HEK293 (cell line): ENCODE results near the gene HARS1.
"Not testable (repeated sequence)": the region's sequence is repeated elsewhere in the genome, so short reads cannot be mapped to it uniquely, and the experiment has no call there.

Experiments used
- CTCF ChIA-PET: fragments of 350-600 bp; formaldehyde crosslinking; extraction: SDS; loops from one replicate; lab custom pipeline; 2021; ENCODE audit warnings: antibody characterized with exemption; lab: Yijun Ruan, JAX
- POLR2A ChIA-PET: fragments of 300-600 bp; formaldehyde crosslinking; extraction: SDS; loops from one replicate; lab custom pipeline; 2020; ENCODE audit warnings: antibody characterized with exemption, inconsistent platforms; lab: Yijun Ruan, JAX
- H3K27ac ChIP-seq: fragments of 200-500 bp; sonication (Bioruptor generic); 2 replicates; pipeline ENCODE4 v1.5.1; 2014; ENCODE audit warnings: low read depth, low read length, control low read depth, inconsistent platforms; ENCODE audit errors: extremely low read depth
- H3K36me3 ChIP-seq, 2 experiments: fragments of 200-500 bp in 1 of 2; sonication (Bioruptor generic) in 1 of 2; 1 replicate in 1 of 2; 2 replicates in 1 of 2; pipeline ENCODE4 v1.5.1; 2014 to 2017; ENCODE audit warnings: inconsistent platforms in 2 of 2, low read length in 2 of 2; ENCODE audit not compliant: control insufficient read depth in 2 of 2, insufficient read depth in 1 of 2
- H3K4me1 ChIP-seq: fragments of 200-500 bp; sonication (Bioruptor generic); 2 replicates; pipeline ENCODE4 v1.5.1; 2014; ENCODE audit warnings: mild to moderate bottlenecking, low read length, inconsistent platforms; ENCODE audit not compliant: control insufficient read depth, insufficient read depth
- H3K4me3 ChIP-seq: 2 replicates; pipeline ENCODE4 v1.5.1; 2011; ENCODE audit warnings: low read depth, mild to moderate bottlenecking, control low read depth, low read length, moderate library complexity
- H3K9me3 ChIP-seq: fragments of 200-500 bp; sonication (Bioruptor generic); 2 replicates; pipeline ENCODE4 v1.5.1; 2014; ENCODE audit warnings: low read depth, low read length, inconsistent platforms; ENCODE audit not compliant: control insufficient read depth, insufficient read depth
- GFI1B ChIP-seq: fragments of 450-650 bp; formaldehyde crosslinking; IDR thresholded peaks from 2 replicates; pipeline ENCODE4 v1.5.1; 2016; ENCODE audit warnings: missing biosample characterization, missing genetic modification characterization
- KLF9 ChIP-seq: fragments of 450-650 bp; formaldehyde crosslinking; IDR thresholded peaks from 2 replicates; pipeline ENCODE4 v1.5.1; 2016; ENCODE audit warnings: missing biosample characterization, missing genetic modification characterization, low read depth
- SP3 ChIP-seq: fragments of 450-650 bp; formaldehyde crosslinking; IDR thresholded peaks from 2 replicates; pipeline ENCODE4 v1.5.1; 2016; ENCODE audit warnings: missing biosample characterization, missing genetic modification characterization
- TRIM28 ChIP-seq: IDR thresholded peaks from 2 replicates; pipeline ENCODE4 v1.6.1; 2011; ENCODE audit warnings: low read length, control low read depth, borderline replicate concordance
- ZNF169 ChIP-seq: fragments of 450-650 bp; formaldehyde crosslinking; IDR thresholded peaks from 2 replicates; pipeline ENCODE4 v1.5.1; 2016; ENCODE audit warnings: missing biosample characterization, missing genetic modification characterization
- ZNF19 ChIP-seq: fragments of 450-650 bp; formaldehyde crosslinking; IDR thresholded peaks from 2 replicates; pipeline ENCODE4; 2016; ENCODE audit warnings: missing biosample characterization, missing genetic modification characterization, low read depth
- ZNF2 ChIP-seq: fragments of 450-650 bp; formaldehyde crosslinking; IDR thresholded peaks from 2 replicates; pipeline ENCODE4 v1.5.1; 2016; ENCODE audit warnings: missing biosample characterization, missing genetic modification characterization
- ZNF211 ChIP-seq: fragments of 450-650 bp; formaldehyde crosslinking; IDR thresholded peaks from 2 replicates; pipeline ENCODE4 v1.5.1; 2016; ENCODE audit warnings: low read depth, missing biosample characterization, missing genetic modification characterization
- ZNF24 ChIP-seq: fragments of 450-650 bp; formaldehyde crosslinking; IDR thresholded peaks from 2 replicates; pipeline ENCODE4 v1.5.1; 2016; ENCODE audit warnings: missing biosample characterization, missing genetic modification characterization
- ZNF311 ChIP-seq: fragments of 450-650 bp; formaldehyde crosslinking; IDR thresholded peaks from 2 replicates; pipeline ENCODE4 v1.5.1; 2017; ENCODE audit warnings: missing biosample characterization, missing genetic modification characterization, borderline replicate concordance
- ZNF335 ChIP-seq: fragments of 450-650 bp; formaldehyde crosslinking; conservative IDR thresholded peaks from 2 replicates; pipeline ENCODE4 v1.5.1; 2016; ENCODE audit warnings: missing biosample characterization, missing genetic modification characterization
- ZNF350 ChIP-seq: fragments of 450-650 bp; formaldehyde crosslinking; IDR thresholded peaks from 2 replicates; pipeline ENCODE4 v1.5.0; 2017; ENCODE audit warnings: missing biosample characterization, mild to moderate bottlenecking, missing genetic modification characterization
- ZNF366 ChIP-seq: fragments of 450-650 bp; formaldehyde crosslinking; conservative IDR thresholded peaks from 2 replicates; pipeline ENCODE4 v1.5.1; 2016; ENCODE audit warnings: missing biosample characterization, missing genetic modification characterization
- ZNF426 ChIP-seq: fragments of 450-650 bp; formaldehyde crosslinking; IDR thresholded peaks from 2 replicates; pipeline ENCODE4 v1.5.1; 2017; ENCODE audit warnings: missing biosample characterization, missing genetic modification characterization, mild to moderate bottlenecking, inconsistent platforms, moderate library complexity
- ZNF473 ChIP-seq: fragments of 450-650 bp; formaldehyde crosslinking; IDR thresholded peaks from 2 replicates; pipeline ENCODE4 v1.5.1; 2017; ENCODE audit warnings: missing biosample characterization, missing genetic modification characterization
- ZNF560 ChIP-seq: fragments of 450-650 bp; formaldehyde crosslinking; IDR thresholded peaks from 2 replicates; pipeline ENCODE4 v1.5.1; 2017; ENCODE audit warnings: missing biosample characterization, missing genetic modification characterization, borderline replicate concordance
- ZNF830 ChIP-seq: fragments of 450-650 bp; IDR thresholded peaks from 2 replicates; pipeline ENCODE4 v1.5.0; 2018; ENCODE audit warnings: missing biosample characterization, missing genetic modification characterization, low read depth, mild to moderate bottlenecking, moderate library complexity
- TF ChIP-seq, protein P1 (sequence below): fragments of 450-650 bp; formaldehyde crosslinking; IDR thresholded peaks from 2 replicates; pipeline ENCODE4 v1.5.1; 2017; ENCODE audit warnings: missing biosample characterization, missing genetic modification characterization

The HARS1 gene

GRCh38 chr5:140638898-140639147, 52.3 kb downstream of the HARS1 start:
- H3K27ac ChIP-seq, H3K4me1 ChIP-seq, H3K9me3 ChIP-seq, H3K4me3 ChIP-seq: not testable (repeated sequence)
- H3K36me3 ChIP-seq, result peaks cover 0 to 33% of the 10 kb centered on the region in 2 experiments; a peak in 1 of 3 replicates
- ChIA-PET POLR2A (interaction anchor here (1.2 to 2.3 kb wide), 3 partner anchors 9 to 82 kb away, joined by 3 to 14 read pairs (median 8); partner anchors contain the start of genes IK, NDUFA2 and SRA1), CTCF (interaction anchor here (0.6 to 1.4 kb wide), 6 partner anchors 9 to 287 kb away, joined by 3 to 4 read pairs (median 3); partner anchors contain the start of genes IK and NDUFA2)
- TF ChIP-seq ZNF2 (peak; percentile 88), ZNF19 (tag by site-specific recombination) (peak; percentile 70; the same call in 1 of the 2 replicates)

DNA sequence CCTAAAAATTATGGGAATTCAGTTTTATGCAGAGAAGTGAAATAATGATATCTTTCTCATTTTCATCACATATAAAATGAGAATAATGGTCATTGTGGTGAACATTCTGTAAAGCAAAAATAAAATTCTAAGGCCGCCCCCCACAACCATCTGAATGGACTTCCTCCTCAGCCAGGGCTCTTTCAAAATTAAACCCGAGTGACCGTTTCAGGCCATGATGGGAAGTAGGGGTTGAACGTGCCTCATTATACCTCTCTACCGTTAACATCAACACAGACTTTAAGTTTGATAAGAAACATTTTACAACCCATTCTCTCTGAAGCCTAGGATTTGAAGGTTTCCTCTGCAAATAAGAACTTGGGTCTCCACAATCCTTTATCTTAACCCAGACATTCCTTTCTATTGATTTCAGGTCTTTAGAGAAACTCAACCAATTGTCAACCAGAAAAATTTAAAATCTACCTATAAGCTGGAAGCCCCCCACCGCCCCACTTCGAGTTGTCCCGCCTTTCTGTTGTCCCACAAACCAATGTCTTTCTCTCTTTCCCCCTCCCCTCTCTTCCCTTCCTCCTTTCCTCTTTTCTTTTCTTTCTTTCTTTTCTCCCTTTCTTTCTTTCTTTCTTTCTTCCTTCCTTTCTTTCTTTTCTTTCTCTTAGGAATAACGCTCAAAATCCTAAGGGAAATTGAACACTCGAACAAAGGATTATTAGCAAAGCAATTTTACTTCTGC, 53.6 kb downstream of the HARS1 start:
- Histone ChIP-seq H3K4me1 (no peaks in the 10 kb centered on the region), H3K27ac (no peak overlapping the region), H3K4me3 (no peak overlapping the region), H3K9me3 (no peaks in the 10 kb centered on the region), H3K36me3 (peaks cover 0 to 20% of the 10 kb centered on the region in 2 experiments; a peak in 1 of 3 replicates)
- TF ChIP-seq ZNF335 (no peak), ZNF366 (peak; percentile 81)
- POLR2A ChIA-PET, result no interaction called here
- CTCF ChIA-PET, result interaction anchor here (0.8 to 1.6 kb wide), 4 partner anchors 10 to 872 kb away, joined by 3 to 7 read pairs (median 4); no protein-coding TSS in a partner anchor

DNA sequence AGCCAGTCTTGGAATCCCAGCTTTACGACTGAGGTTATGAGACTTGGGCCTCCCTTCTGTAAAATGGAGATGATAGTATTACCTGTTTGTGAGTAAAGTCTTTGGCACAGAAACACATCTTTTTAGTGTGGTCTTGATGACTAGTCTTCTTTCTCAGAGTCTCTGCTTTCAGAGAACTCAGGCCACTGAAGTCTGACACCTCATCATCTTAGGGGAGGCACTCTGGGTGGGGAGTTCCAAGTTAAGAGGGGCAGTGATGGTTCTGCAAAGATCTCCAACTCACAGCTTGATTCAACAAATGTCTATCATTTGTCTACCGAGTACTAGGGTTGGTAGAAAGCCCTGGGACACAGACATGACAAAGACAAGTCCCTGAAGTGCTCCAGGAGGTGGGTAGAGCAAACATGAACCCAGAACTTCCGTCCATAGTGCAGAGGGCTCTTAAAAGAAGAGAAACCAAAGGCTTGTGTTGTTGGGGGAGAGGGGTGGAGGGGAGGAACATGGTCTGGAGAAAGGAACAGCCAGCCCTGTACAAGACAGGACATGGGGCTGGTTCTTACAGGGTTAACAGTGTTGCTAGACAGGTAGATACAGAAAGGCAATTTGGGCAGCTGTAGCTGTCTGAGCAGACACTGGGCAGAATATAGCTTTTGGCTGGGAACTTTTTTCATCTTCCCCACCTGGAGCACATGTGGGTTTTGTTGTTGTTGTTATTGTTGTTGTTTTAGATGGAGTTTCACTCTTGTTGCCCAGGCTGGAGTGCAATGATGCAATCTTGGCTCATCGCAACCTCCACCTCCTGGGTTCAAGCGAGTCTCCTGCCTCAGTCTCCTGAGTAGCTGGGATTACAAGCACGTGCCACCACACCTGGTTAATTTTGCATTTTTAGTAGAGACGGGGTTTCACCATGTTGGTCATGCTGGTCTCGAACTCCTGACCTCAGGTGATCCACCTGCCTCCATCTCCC, 55.6 kb downstream of the HARS1 start:
- TF ChIP-seq ZNF426 (tag by site-specific recombination), result no peak
- no peak for TF ChIP-seq ZNF169 (tag by site-specific recombination)
- ChIA-PET CTCF (interaction anchor here (0.6 to 3.2 kb wide), 22 partner anchors 10 to 277 kb away, joined by 3 to 12 read pairs (median 3); partner anchors contain the start of genes EIF4EBP3, HARS1, HARS2 and IK), POLR2A (interaction anchor here (1.2 to 1.7 kb wide), 3 partner anchors 11 to 78 kb away, joined by 3 to 9 read pairs (median 3); partner anchors contain the start of genes IK, NDUFA2, SRA1 and WDR55)
- H3K36me3 ChIP-seq, result peaks cover 0 to under 1% of the 10 kb centered on the region in 2 experiments; a peak in 1 of 3 replicates
- no peak overlapping the region for H3K27ac ChIP-seq
- no peaks in the 10 kb centered on the region for H3K4me1 ChIP-seq
- H3K9me3 ChIP-seq, result no peaks in the 10 kb centered on the region
- no peak overlapping the region for H3K4me3 ChIP-seq

- CTCF ChIA-PET, result interaction anchor here (0.5 to 3.2 kb wide), 11 partner anchors 11 to 1474 kb away, joined by 3 to 12 read pairs (median 4); partner anchors contain the start of genes EIF4EBP3, IK and NDUFA2
- Histone ChIP-seq H3K4me3 (no peak overlapping the region), H3K27ac (no peak overlapping the region), H3K9me3 (no peaks in the 10 kb centered on the region), H3K4me1 (no peaks in the 10 kb centered on the region), H3K36me3 (no peaks in the 10 kb centered on the region)
- TF ChIP-seq, protein P1, sequence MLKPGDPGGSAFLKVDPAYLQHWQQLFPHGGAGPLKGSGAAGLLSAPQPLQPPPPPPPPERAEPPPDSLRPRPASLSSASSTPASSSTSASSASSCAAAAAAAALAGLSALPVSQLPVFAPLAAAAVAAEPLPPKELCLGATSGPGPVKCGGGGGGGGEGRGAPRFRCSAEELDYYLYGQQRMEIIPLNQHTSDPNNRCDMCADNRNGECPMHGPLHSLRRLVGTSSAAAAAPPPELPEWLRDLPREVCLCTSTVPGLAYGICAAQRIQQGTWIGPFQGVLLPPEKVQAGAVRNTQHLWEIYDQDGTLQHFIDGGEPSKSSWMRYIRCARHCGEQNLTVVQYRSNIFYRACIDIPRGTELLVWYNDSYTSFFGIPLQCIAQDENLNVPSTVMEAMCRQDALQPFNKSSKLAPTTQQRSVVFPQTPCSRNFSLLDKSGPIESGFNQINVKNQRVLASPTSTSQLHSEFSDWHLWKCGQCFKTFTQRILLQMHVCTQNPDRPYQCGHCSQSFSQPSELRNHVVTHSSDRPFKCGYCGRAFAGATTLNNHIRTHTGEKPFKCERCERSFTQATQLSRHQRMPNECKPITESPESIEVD (tag by site-specific recombination), result no peak
- TF ChIP-seq ZNF560, result no peak
- no peak for TF ChIP-seq GFI1B
- no peak for TF ChIP-seq ZNF311 (tag by site-specific recombination)
- no peak for TF ChIP-seq TRIM28
- no peak for TF ChIP-seq ZNF211
- no peak for TF ChIP-seq ZNF24 (tag by site-specific recombination)
- no peak for TF ChIP-seq ZNF473 (tag by site-specific recombination)
- TF ChIP-seq SP3 (tag by site-specific recombination), result no peak
- no peak for TF ChIP-seq ZNF350 (tag by site-specific recombination)
- TF ChIP-seq KLF9, result no peak
- TF ChIP-seq ZNF830 (tag by site-specific recombination), result no peak
- POLR2A ChIA-PET, result interaction anchor here (0.7 to 1.7 kb wide), 3 partner anchors 13 to 1475 kb away, joined by 3 to 9 read pairs (median 3); partner anchors contain the start of genes IK and NDUFA2
Measured at GRCh38 chr5:140634103-140634502, 57.1 kb downstream of the HARS1 start.
